Transverse colon (tissue), 4 donors: Measurements from ENCODE around the gene SSBP2.

Source experiments
- EP300 ChIP-seq: sonication (generic); formaldehyde crosslinking; IDR thresholded peaks from one replicate; pipeline ENCODE4 v1.6.1; 2017; ENCODE audit warnings: antibody characterized with exemption, low read depth
- POLR2A ChIP-seq: fragments of 450-650 bp; IDR thresholded peaks from one replicate; pipeline ENCODE4 v1.6.1; 2016; ENCODE audit warnings: antibody characterized with exemption, mild to moderate bottlenecking, moderate library complexity
- POLR2AphosphoS5 ChIP-seq, 3 donors: sonication (generic); formaldehyde crosslinking; IDR thresholded peaks; one replicate each; pipeline ENCODE4 v1.6.1; 2016; ENCODE audit warnings: antibody characterized with exemption in 3 of 3
- TF ChIP-seq, protein P1 (sequence below), 5 experiments: fragments of 200-600 bp in 3 of 5; fragments of 450-650 bp in 2 of 5; sonication (generic) in 3 of 5; IDR thresholded peaks; 1 replicate in 2 of 5; 2 replicates in 3 of 5; pipeline ENCODE4 v1.5.1; 2016 to 2017; ENCODE audit warnings: antibody characterized with exemption in 5 of 5, inconsistent platforms in 3 of 5, mild to moderate bottlenecking in 2 of 5, moderate library complexity in 1 of 5

GRCh38 chr5:81782811-81783210 lies 31.9 kb upstream of the SSBP2 start:
- TF ChIP-seq, protein P1, sequence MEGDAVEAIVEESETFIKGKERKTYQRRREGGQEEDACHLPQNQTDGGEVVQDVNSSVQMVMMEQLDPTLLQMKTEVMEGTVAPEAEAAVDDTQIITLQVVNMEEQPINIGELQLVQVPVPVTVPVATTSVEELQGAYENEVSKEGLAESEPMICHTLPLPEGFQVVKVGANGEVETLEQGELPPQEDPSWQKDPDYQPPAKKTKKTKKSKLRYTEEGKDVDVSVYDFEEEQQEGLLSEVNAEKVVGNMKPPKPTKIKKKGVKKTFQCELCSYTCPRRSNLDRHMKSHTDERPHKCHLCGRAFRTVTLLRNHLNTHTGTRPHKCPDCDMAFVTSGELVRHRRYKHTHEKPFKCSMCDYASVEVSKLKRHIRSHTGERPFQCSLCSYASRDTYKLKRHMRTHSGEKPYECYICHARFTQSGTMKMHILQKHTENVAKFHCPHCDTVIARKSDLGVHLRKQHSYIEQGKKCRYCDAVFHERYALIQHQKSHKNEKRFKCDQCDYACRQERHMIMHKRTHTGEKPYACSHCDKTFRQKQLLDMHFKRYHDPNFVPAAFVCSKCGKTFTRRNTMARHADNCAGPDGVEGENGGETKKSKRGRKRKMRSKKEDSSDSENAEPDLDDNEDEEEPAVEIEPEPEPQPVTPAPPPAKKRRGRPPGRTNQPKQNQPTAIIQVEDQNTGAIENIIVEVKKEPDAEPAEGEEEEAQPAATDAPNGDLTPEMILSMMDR (IDR thresholded peaks at IDR 0.05) = no peak
- TF ChIP-seq POLR2A (no peak), POLR2AphosphoS5 (IDR thresholded peaks at IDR 0.05) (no peak), EP300 (no peak)
